Gastrocnemius medialis (tissue), 4 donors: ENCODE measurements around the gene ACTN3. TPM values are rescaled to one million over a fixed set of nuclear protein-coding genes. Genes with fewer than 3 reads are reported as not detected.

ENCODE experiments used
- ATAC-seq, 2 donors: fragments of 150-250 bp; one replicate each; pipeline ENCODE4 v1.9.1; 2016
- DNase-seq, 2 donors: peaks; one replicate each; pipeline ENCODE4 v3.0.0-alpha.2; 2019
- H3K27ac ChIP-seq, 4 donors: fragments of 200-600 bp; sonication (generic); 1 replicate in 1 of 4; 2 replicates in 3 of 4; pipeline ENCODE4 v1.5.1; 2016 to 2018; ENCODE audit warnings: mild to moderate bottlenecking in 2 of 4, moderate library complexity in 1 of 4
- H3K27me3 ChIP-seq, 3 donors: fragments of 200-600 bp; sonication (generic) in 2 of 3; 1 replicate in 1 of 3; 2 replicates in 2 of 3; pipeline versions ENCODE4 v1.5.1 to v1.6.0; 2016 to 2019; ENCODE audit warnings: mild to moderate bottlenecking in 1 of 3, moderate library complexity in 1 of 3
- H3K36me3 ChIP-seq, 2 donors: fragments of 200-600 bp; sonication (generic) in 1 of 2; one replicate each; pipeline ENCODE4 v1.5.1; 2017 to 2018
- H3K4me1 ChIP-seq, 2 donors: fragments of 200-600 bp; sonication (generic) in 1 of 2; one replicate each; pipeline ENCODE4 v1.5.1; 2016 to 2017; ENCODE audit warnings: mild to moderate bottlenecking in 2 of 2
- H3K4me3 ChIP-seq, 4 donors: fragments of 200-600 bp; sonication (generic) in 3 of 4; 1 replicate in 1 of 4; 2 replicates in 3 of 4; pipeline ENCODE4 v1.5.1; 2016 to 2019; ENCODE audit warnings: mild to moderate bottlenecking in 2 of 4
- H3K9me3 ChIP-seq, 3 donors: fragments of 200-600 bp; sonication (generic) in 2 of 3; 1 replicate in 1 of 3; 2 replicates in 2 of 3; pipeline ENCODE4 v1.5.1; 2016 to 2019
- POLR2A ChIP-seq, 2 donors: fragments of 450-650 bp; IDR thresholded peaks; one replicate each; pipeline ENCODE4 v1.6.1; 2017; ENCODE audit warnings: antibody characterized with exemption in 2 of 2, mild to moderate bottlenecking in 2 of 2, moderate library complexity in 2 of 2
- in situ Hi-C, 4 donors: fragments of 200-750 bp; cut with MboI; loops; one replicate each; pipeline versions ENCODE4 v1.15.0 to v1.8.0; 2017; ENCODE audit warnings: low sequenced_read_pairs in 4 of 4
- intact Hi-C: fragments of 100-400 bp; cut with DNase I; formaldehyde crosslinking; loops from one replicate; pipeline ENCODE4 v1.15.1; 2023; ENCODE audit warnings: low total_unique reads
- total RNA-seq, 4 donors: library from RNA; depleted of rRNA; stranded (reverse); fragments of >200 nt; gene quantifications; one replicate each; pipeline versions ENCODE4 v1.1.0 to v1.2.3, GENCODE V29; 2016
- TF ChIP-seq, protein P1 (sequence below), 5 experiments: fragments of 450-650 bp in 3 of 5; fragments of 200-600 bp in 2 of 5; sonication (generic) in 2 of 5; IDR thresholded peaks in 4 of 5; conservative IDR thresholded peaks in 1 of 5; 1 replicate in 4 of 5; 2 replicates in 1 of 5; pipeline ENCODE4 v1.5.1; 2016 to 2019; ENCODE audit warnings: antibody characterized with exemption in 5 of 5, mild to moderate bottlenecking in 3 of 5, moderate library complexity in 3 of 5

The ACTN3 gene
- total RNA-seq, 4 donors from 2014 or later, result 0.85 to 2.4 (median 1.2) TPM

DNA sequence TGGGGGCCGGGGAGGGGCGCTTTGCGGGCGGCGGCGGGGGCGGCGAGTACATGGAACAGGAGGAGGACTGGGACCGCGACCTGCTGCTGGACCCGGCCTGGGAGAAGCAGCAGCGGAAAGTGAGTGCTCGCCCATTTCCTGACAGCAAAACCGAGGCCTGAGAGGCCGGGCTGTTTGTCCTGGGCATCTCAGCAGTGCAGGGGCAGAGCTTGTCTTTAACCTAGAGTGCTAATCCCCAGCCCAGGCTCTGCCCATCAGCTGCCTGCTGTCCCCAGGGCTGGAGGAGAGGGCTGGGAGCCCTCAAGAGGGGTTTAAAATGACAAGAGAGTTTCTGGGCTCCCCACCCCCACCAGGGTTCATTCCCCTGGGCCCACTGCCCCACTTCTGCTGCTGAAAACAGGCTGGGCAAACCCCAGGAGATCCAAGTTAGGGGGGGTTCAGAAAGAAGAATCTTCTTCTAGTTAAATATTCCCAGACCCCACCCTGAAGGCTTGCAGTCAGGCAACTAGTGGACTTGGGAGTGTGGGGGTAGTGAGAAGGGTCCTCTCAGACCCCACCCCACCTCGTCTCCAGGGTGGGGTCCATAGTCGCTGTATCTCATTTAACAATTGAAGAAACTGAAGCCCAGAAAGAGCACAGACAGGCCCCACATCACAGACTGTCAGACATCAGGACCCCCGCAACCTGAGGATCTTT is 411 bp downstream of the ACTN3 start:
- H3K4me3 ChIP-seq, result peak overlapping the region; percentile 70 to 99 (median 72)
- ATAC-seq (no peak), DNase-seq (no peak)
- no peaks in the 10 kb centered on the region for H3K27me3 ChIP-seq
- no peaks in the 10 kb centered on the region for H3K9me3 ChIP-seq
- H3K36me3 ChIP-seq, result peaks cover 0 to 4% of the 10 kb centered on the region in 2 donors
- intact Hi-C loops, result loop anchor here (1.0 to 2.0 kb wide), 3 partner anchors 23 to 131 kb away; partner anchors contain the start of genes CCDC87 and CCS
- TF ChIP-seq, protein P1, sequence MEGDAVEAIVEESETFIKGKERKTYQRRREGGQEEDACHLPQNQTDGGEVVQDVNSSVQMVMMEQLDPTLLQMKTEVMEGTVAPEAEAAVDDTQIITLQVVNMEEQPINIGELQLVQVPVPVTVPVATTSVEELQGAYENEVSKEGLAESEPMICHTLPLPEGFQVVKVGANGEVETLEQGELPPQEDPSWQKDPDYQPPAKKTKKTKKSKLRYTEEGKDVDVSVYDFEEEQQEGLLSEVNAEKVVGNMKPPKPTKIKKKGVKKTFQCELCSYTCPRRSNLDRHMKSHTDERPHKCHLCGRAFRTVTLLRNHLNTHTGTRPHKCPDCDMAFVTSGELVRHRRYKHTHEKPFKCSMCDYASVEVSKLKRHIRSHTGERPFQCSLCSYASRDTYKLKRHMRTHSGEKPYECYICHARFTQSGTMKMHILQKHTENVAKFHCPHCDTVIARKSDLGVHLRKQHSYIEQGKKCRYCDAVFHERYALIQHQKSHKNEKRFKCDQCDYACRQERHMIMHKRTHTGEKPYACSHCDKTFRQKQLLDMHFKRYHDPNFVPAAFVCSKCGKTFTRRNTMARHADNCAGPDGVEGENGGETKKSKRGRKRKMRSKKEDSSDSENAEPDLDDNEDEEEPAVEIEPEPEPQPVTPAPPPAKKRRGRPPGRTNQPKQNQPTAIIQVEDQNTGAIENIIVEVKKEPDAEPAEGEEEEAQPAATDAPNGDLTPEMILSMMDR (IDR thresholded peaks at IDR 0.05 in 4 of 5, conservative IDR thresholded peaks at IDR 0.05 in 1 of 5), result no peak
- no peak for TF ChIP-seq POLR2A (IDR thresholded peaks at IDR 0.05)
- peaks cover 25 to 46% of the 10 kb centered on the region in 2 donors for H3K4me1 ChIP-seq
- peak overlapping the region; percentile 79 to 94 (median 91) for H3K27ac ChIP-seq
- in situ Hi-C loops, result no loop called here

DNA sequence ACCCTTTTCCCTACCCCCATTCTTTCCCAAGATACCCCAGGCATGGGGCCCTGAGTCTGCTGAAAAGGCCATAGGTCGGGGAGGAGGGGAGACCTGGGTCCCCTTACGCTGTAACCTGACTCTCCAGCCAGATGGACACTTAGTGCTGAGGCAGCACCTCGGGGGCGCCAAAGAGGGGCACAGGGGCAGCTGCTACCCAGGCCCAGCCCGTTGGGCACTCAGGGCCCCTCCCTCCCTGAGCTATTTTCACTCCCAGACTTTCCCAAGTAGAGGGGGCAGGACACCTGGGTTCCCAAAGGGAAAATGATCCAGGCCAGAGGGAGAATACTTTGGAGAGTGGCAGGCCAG is 933 bp downstream of the ACTN3 start:
- ATAC-seq (peak in 1 of 2 donors; percentile 13), DNase-seq (peak in 1 of 2 donors; percentile 38)
- TF ChIP-seq, protein P1 (IDR thresholded peaks at IDR 0.05 in 4 of 5, conservative IDR thresholded peaks at IDR 0.05 in 1 of 5), result no peak
- TF ChIP-seq POLR2A (IDR thresholded peaks at IDR 0.05), result no peak
- H3K27ac ChIP-seq, result peak overlapping the region; percentile 79 to 94 (median 91)
- peaks cover 25 to 43% of the 10 kb centered on the region in 2 donors for H3K4me1 ChIP-seq
- no peaks in the 10 kb centered on the region for H3K9me3 ChIP-seq
- H3K27me3 ChIP-seq, result no peaks in the 10 kb centered on the region
- peaks cover 0 to 4% of the 10 kb centered on the region in 2 donors for H3K36me3 ChIP-seq
- intact Hi-C loops (loop anchor here (2.0 kb wide), 2 partner anchors 45 to 69 kb away; partner anchors contain the start of genes CCDC87, CCS and RBM14), in situ Hi-C loops (no loop called here)
- H3K4me3 ChIP-seq, result peak overlapping the region in 1 of 4 donors; percentile 71

DNA sequence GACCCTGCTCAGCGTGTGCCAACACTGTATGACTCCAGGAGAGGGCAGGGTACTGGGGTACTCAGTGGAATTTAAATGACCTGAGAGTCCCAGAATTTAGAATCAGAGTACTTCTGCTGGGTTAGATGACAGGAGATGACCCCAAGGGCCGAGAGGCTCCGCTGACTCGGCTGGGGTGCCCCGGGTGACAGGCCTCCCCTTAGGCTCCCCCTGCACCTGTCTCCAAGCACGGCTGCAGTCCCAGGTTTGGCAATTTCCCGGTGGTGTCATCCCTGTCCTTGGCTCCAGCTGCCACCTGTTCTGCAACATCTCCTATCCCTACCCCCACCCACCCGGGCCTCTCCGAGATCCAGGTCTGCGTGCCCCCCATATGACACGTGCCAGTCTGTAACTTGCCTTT is 1.3 kb downstream of the ACTN3 start:
- Histone ChIP-seq H3K27ac (peak overlapping the region; percentile 79 to 94 (median 91)), H3K36me3 (peaks cover 0 to 4% of the 10 kb centered on the region in 2 donors), H3K4me1 (peaks cover 25 to 43% of the 10 kb centered on the region in 2 donors), H3K9me3 (no peaks in the 10 kb centered on the region), H3K4me3 (no peak overlapping the region), H3K27me3 (no peaks in the 10 kb centered on the region)
- intact Hi-C loops, result loop anchor here (2.0 kb wide), 1 partner anchor 69 kb away; the partner anchor contains the start of gene RBM14
- ATAC-seq (peak in 1 of 2 donors; percentile 32), DNase-seq (peak in 1 of 2 donors; percentile 81)
- in situ Hi-C loops, result no loop called here
- TF ChIP-seq POLR2A (IDR thresholded peaks at IDR 0.05), result no peak
- TF ChIP-seq, protein P1 (IDR thresholded peaks at IDR 0.05 in 4 of 5, conservative IDR thresholded peaks at IDR 0.05 in 1 of 5), result no peak

DNA sequence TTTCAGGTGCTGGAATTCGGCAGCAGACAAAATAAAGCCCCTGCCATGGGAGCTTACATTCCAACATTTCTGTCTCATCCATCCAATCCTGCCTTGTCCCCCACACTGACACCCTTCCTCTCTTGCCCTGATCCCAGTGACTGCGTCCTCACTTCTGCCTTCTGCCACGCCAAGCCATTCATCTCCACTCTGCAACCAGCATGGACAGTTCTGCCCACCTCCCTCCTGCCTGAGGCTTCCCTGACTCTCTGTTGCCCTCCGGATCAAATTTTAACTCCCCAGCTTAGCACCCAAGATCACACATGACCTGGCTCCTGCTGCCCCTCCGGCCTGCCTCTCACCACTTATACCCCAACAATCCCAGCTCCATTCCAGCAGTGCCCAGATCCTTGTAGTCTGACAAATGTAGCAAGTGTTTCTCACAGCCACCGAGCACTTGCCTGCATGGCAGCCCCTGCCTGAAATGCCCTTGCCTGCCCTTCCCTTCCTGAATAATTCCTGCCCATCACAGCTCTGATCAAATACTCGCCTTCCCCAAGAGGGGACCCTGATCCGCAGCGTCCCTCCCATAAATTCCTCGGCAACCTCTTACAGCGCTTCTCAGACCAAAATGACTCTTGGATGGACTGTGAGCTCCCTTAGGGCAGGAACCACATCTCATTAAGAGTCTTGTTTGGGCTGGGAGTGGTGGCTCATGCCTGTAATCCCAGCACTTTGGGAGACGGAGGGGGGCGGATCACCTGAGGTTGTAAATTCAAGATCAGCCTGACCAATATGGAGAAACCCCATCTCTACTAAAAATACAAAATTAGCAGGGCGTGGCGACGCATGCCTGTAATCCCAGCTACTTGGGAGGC is 2.3 kb downstream of the ACTN3 start:
- no peaks in the 10 kb centered on the region for H3K9me3 ChIP-seq
- H3K4me3 ChIP-seq, result no peak overlapping the region
- in situ Hi-C loops (no loop called here), intact Hi-C loops (loop anchor here (2.0 kb wide), 1 partner anchor 68 kb away; the partner anchor contains the start of gene RBM14)
- H3K36me3 ChIP-seq, result no peaks in the 10 kb centered on the region
- ATAC-seq (no peak), DNase-seq (no peak)
- no peak for TF ChIP-seq POLR2A (IDR thresholded peaks at IDR 0.05)
- TF ChIP-seq, protein P1 (IDR thresholded peaks at IDR 0.05 in 4 of 5, conservative IDR thresholded peaks at IDR 0.05 in 1 of 5), result no peak
- H3K27me3 ChIP-seq, result no peaks in the 10 kb centered on the region
- peaks cover 25 to 36% of the 10 kb centered on the region in 2 donors for H3K4me1 ChIP-seq
- H3K27ac ChIP-seq, result peak overlapping the region in 3 of 4 donors; percentile 79 to 94 (median 88)
